ENCODE results near the gene GMEB2. TPM values are rescaled to one million over a fixed set of nuclear protein-coding genes. Genes with fewer than 3 reads are reported as not detected.

GMEB2 gene
- total RNA-seq, 1 experiment from 2014 or later = 14.3 TPM

DNA sequence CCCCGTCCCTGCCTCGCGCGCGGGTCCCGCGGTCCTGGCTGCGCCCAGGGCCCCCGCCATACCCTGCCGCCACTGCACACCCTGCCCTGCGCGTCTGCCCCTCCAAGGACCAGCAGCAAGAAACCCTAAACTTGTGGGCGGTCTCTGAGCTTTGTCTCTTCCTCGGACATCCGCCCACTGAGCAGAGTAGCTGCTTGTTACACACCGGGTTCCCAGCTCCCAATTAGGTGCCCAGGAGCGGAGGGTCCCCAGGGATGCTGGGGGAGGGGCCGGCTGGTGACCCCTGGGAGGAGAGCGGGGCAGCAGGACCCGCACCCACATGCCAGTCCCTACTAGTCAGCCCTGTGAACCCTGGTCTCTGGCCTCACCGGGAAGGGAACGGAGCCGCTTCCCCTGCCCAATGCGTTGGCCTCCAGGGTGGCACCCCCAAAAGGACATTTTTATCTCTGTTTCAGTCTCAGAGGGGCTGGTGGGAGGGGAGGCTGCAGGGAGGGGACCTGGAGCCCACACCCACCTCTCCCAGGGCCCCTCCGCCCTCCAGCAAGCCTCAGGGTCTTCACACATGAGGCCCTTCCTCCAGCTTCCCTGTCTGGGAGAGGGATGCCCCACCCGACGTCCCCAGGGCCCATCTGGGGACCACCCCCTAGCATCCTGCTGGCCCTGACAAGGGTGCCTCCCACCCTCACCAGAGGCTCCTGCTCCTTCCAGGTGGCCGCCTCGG, 15.8 kb upstream of the GMEB2 start:
- Histone ChIP-seq H3K9ac (ENCODE audit: extremely low read depth, insufficient read length, low read length) (no peak overlapping the region), H3K23ac (ENCODE audit: insufficient read length, low read depth, low read length) (no peak overlapping the region), H3K14ac (ENCODE audit: insufficient read depth, low read length) (no peak overlapping the region; the same call in 1 of the 2 replicates), H2BK15ac (ENCODE audit: low read depth, low read length) (no peak overlapping the region), H3K23me2 (ENCODE audit: insufficient read length, low read depth, low read length, poor library complexity, severe bottlenecking) (peaks cover 7% of the 10 kb centered on the region), H4K91ac (ENCODE audit: insufficient read length, low read depth, low read length) (no peak overlapping the region), H3K9me3 (ENCODE audit: control insufficient read depth, low read depth, low read length) (no peaks in the 10 kb centered on the region), H4K20me1 (ENCODE audit: control insufficient read depth, insufficient read depth, insufficient read length) (no peaks in the 10 kb centered on the region), H4K5ac (ENCODE audit: insufficient read length, low read depth, low read length) (no peak overlapping the region), H4K8ac (replicated peaks; ENCODE audit: insufficient read length, low read depth, low read length) (no peak overlapping the region), H3K56ac (ENCODE audit: insufficient read length, low read depth, low read length) (no peak overlapping the region), H3K79me1 (ENCODE audit: insufficient read depth, low read depth, low read length, poor library complexity, severe bottlenecking) (no peaks in the 10 kb centered on the region), H3T11ph (ENCODE audit: low read length) (no peak overlapping the region), H2BK12ac (ENCODE audit: insufficient read length, low read depth, low read length) (no peak overlapping the region), H3K27ac (ENCODE audit: insufficient read length, low read depth, low read length) (no peak overlapping the region), H3K79me2 (ENCODE audit: insufficient read depth, low read length) (no peaks in the 10 kb centered on the region), H3K27me3 (ENCODE audit: insufficient read depth, low read length) (no peaks in the 10 kb centered on the region), H2BK120ac (ENCODE audit: low read depth, low read length, poor library complexity, severe bottlenecking) (no peak overlapping the region), H3K18ac (ENCODE audit: insufficient read length, low read depth, low read length) (no peak overlapping the region), H2BK5ac (ENCODE audit: insufficient read length, low read length) (no peak overlapping the region), H3K4me2 (ENCODE audit: insufficient read depth, insufficient read length, low read length) (peak overlapping the region; percentile 41), H2AFZ (ENCODE audit: low read length) (no peak overlapping the region), H2BK20ac (ENCODE audit: low read depth, low read length, poor library complexity, severe bottlenecking) (no peak overlapping the region), H2AK5ac (ENCODE audit: insufficient read length, low read length) (no peak overlapping the region), H3K4me1 (ENCODE audit: insufficient read depth, low read length) (no peaks in the 10 kb centered on the region), H3K4ac (ENCODE audit: low read depth, low read length) (no peak overlapping the region)
- peak overlapping the region; percentile 77 to 84 for H3K4me3 Mint-ChIP-seq
- H3K27ac Mint-ChIP-seq = 0 out of 7 replicates have a peak overlapping the region, but pooled peaks of 1 of the 3 experiments have one; percentile 27
- peaks cover 0 to 3% (median 2%) of the 10 kb centered on the region in 3 experiments; a peak in 3 of 7 replicates for H3K36me3 Mint-ChIP-seq (ENCODE audit: insufficient read depth in 1 of 3, low read depth in 3 of 3)
- no peaks in the 10 kb centered on the region; a peak in 1 of 5 replicates for H3K9me3 Mint-ChIP-seq
- H3K27me3 Mint-ChIP-seq (ENCODE audit: low read depth) = 0 out of 2 replicates have a peak, but pooled peaks cover 1% of the 10 kb centered on the region
- TF ChIP-seq, protein P1, sequence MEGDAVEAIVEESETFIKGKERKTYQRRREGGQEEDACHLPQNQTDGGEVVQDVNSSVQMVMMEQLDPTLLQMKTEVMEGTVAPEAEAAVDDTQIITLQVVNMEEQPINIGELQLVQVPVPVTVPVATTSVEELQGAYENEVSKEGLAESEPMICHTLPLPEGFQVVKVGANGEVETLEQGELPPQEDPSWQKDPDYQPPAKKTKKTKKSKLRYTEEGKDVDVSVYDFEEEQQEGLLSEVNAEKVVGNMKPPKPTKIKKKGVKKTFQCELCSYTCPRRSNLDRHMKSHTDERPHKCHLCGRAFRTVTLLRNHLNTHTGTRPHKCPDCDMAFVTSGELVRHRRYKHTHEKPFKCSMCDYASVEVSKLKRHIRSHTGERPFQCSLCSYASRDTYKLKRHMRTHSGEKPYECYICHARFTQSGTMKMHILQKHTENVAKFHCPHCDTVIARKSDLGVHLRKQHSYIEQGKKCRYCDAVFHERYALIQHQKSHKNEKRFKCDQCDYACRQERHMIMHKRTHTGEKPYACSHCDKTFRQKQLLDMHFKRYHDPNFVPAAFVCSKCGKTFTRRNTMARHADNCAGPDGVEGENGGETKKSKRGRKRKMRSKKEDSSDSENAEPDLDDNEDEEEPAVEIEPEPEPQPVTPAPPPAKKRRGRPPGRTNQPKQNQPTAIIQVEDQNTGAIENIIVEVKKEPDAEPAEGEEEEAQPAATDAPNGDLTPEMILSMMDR (conservative IDR thresholded peaks at IDR 0.05) = no peak
- DNase-seq = peak; percentile 66
- no CpG with 5 or more reads among the region's 29 CpGs for WGBS (ENCODE audit: extremely low coverage, insufficient read length, low lambda C conversion rate)
- peaks cover 4 to 13% of the 10 kb centered on the region in 2 experiments for H3K4me1 Mint-ChIP-seq
